CD4-positive, alpha-beta T cell treated with Interleukin-4 for 1 hour (primary cell): ENCODE results near the gene TUT1.
"Not testable (repeated sequence)": the region's sequence is repeated elsewhere in the genome, so short reads cannot be mapped to it uniquely, and the experiment has no call there.

Experiments used
- DNase-seq, 2 donors: peaks; one replicate each; pipeline ENCODE4 v3.0.0-alpha.2; 2020 to 2022

TUT1 gene

GRCh38 chr11:62603776-62604299 lies 12.5 kb upstream of the TUT1 start:
- no peak for DNase-seq

- DNase-seq, result no peak
These were observed 11.7 kb upstream of the TUT1 start for GRCh38 chr11:62603072-62603408.

DNA sequence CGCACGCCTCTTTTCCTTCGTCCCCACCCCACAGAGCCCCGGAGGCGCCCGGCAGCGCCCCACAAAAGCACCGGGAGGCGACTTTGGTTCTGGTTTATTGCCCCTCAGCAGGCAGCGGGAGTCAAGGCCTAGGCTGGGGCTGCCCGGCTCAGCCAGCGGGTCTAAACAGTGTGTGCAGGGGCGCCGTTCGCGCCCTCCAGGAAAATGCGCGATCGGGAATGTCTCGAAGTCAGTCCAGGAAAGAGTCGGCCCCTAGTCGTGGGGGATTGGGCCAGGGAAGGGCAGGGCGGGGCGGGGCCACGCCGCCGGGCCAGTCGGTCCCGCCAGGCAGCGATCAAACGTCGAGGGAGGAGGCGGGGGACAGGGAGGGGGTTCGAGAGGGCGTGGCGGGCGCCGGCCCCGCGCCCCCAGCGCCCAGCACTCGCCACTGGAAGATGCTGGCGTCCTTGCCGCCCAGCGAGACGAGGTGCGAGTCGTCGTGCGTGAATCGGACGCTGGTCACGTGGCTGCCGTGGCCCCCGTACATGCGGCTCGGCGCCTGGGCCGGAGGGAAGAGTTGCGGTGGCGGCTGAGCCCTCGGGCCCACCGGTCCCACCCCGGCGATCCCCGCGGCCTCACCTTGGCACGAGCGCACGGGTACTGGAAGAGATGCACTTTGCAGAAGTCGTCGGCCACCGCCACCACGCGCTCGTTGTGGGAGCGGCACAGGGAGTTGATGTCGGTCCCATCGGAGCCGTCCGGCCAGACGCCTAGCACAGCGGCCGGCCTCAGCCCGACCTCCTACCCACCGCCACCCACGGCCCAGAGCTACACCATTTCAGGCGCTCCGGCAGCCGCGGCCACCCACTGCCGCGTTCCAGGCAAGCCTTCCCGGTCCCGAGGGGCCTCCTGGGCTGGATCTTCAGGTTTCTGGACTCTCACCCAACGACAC lies 11.1 kb upstream of the TUT1 start:
- peak in 1 of 2 donors; percentile 33 for DNase-seq

DNA sequence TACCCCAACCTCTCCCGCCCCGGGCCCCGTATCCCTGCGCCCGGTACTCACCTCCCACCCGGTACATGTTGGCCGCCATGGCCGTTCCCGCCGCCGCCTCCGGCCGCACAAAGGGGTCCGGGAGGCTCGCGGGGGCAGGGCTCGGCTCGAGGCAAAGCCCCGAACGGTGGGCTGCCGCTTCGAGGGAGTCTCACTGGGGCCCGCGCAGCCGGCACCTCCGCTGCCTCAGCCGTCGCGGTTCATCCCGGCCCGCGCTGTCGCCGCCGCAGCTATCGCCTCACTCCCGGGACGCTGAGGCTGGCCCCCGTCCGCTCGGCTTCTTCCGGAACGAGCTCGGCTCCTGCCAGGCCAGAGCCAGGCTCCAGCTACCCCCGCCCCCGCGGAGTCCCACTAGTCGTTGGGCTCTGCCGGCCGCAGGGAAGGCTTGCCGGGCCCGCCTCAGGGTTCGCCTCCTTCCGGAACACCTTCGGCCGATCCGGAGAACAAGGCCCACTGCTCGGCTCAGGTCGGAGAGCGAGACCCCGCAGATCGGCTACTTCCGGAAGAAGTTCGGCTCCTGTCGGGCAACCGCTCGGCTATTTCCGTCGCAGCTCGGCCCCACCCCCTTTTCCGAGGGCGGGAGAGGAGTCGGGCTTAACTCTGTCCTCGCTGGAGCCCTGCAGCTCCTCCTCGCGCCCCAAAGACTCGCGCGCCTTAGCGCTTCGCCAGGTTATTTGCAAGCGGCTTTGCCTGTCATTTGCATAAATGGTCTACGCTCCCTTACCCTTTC lies 10.2 kb upstream of the TUT1 start, which contains the start of gene MTA2:
MTA2 (minus strand) TSS at position 494 of the 769 bp plus-strand sequence; CDS start at position 79, 415 bp downstream.
- peak; percentile 99 for DNase-seq

GRCh38 chr11:62601122-62601371 lies 9.7 kb upstream of the TUT1 start:
- peak; percentile 44 to 54 for DNase-seq

- peak in 1 of 2 donors; percentile 19 for DNase-seq
These were observed 9.2 kb upstream of the TUT1 start for GRCh38 chr11:62600367-62601121.

DNA sequence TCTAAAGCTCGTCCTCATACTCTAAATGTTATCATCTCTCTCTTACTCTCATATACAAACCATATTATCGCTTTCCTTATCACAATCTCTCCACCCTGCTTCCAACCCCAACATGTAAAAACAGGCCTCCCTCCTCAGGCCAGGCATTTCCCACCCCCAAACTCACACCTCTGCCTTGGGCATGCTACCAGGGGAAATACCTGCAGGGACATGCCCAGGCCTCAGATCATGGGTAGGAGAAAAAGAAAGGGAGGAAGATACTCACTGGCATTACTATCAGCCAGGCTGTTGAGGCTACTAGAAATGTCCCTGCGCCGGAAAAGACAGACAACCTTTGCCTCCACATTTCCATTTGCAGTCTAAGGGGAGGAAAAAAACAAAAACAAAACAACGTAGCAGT lies 8.6 kb upstream of the TUT1 start:
- peak in 1 of 2 donors; percentile 52 for DNase-seq

GRCh38 chr11:62599069-62599696 lies 7.9 kb upstream of the TUT1 start:
- DNase-seq, result peak; percentile 99

GRCh38 chr11:62595124-62595523 lies 3.8 kb upstream of the TUT1 start:
- DNase-seq, result no peak

DNA sequence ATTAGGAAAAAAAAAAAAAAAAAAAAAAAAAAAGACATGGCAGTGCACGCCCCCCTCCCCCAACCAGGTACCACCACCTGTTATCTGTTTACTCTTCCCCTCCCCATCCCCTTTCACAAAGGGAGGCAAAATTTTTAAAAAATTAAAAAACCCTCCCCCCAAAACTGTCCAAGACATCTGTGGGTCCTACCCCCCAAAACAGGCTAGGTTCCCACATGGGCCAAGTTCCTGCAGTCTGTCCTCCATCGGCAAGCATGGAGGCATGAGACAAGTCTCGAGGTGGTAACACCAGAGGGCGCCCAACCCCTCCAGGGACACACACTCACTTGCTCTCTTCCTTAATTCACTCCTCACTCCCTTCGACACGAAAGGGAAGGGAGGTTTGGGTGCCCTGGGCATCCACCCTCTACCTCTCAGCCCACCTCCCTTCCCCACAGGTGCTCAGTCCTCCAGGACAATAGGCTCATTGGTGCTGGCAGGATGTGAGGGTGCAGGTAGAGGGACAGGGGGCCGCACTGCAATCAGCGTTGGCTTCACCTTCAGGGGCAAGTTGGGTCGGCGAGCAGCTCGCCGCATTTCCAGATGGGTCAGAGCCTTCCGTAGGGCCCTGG lies 2.2 kb upstream of the TUT1 start:
- DNase-seq, result peak; percentile 84 to 85

- DNase-seq, result no peak
These were observed 1.7 kb upstream of the TUT1 start for GRCh38 chr11:62592989-62593421.

- DNase-seq, result no peak
These were observed 958 bp upstream of the TUT1 start for GRCh38 chr11:62592146-62592815.

GRCh38 chr11:62588966-62589637 lies 2.2 kb downstream of the TUT1 start:
- DNase-seq, result peak; percentile 24 to 30

- not testable (repeated sequence) for DNase-seq
These were observed 6.0 kb downstream of the TUT1 start for GRCh38 chr11:62585356-62585755.

GRCh38 chr11:62581735-62582134 lies 9.6 kb downstream of the TUT1 start:
- DNase-seq, result not testable (repeated sequence)

GRCh38 chr11:62580959-62581715 lies 10.2 kb downstream of the TUT1 start:
- DNase-seq, result no peak

DNA sequence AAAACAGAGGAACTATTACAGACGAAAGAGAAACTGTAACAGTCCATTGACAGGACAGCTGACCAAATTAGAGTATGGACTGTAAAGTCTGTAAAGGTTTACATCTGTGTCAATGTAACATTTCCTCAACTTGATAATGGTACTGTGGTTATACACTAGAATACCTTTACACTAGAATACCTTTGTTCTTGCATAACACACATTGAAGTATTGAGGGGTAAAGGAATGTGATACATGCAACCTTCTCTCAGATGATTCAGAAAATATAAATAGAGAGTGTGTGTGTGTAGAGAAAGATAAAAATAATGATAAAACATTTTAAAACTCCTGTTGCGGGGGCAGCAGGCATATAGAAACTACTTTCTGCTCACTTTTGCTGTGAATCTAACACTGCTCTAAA lies 12.1 kb downstream of the TUT1 start:
- DNase-seq, result no peak

GRCh38 chr11:62578541-62578940 lies 12.8 kb downstream of the TUT1 start:
- DNase-seq, result no peak

DNA sequence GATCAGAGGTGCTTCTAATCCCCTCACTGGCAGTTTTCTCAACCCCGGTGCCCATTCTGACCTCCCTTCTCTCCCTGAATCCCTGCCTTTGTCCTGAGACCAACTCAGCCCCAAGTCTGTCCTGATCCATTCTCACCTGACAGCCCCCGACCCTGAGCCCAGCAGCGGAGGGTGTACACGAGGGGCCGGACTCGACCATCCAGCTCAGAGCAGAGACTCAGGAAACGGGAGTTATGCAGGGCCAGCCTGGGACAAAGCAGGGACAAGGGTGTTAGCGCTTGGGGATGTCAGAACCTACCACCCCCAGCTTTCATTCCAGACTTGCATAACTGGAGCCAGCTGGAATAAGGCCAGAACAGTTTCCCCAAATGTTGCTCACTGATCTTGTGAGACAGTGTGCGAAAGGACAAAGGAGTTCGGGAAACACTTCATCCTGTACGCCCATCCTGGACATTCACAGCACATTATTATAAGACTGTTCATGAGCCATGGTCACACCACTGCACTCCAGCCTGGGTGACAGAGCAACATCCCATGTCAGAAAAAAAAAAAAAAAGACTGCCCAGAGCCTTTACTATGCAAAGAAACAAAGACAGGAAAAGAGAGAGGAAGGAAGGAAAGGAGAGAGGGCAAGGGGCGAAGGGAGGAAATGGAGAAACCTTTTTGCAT lies 14.1 kb downstream of the TUT1 start:
- DNase-seq, result no peak

- no peak for DNase-seq
These were observed 15.5 kb downstream of the TUT1 start for GRCh38 chr11:62575837-62576236.
